Pancreas (tissue), 10 donors: Measurements from ENCODE around the gene CAD. TPM values are rescaled to one million over a fixed set of nuclear protein-coding genes. Genes with fewer than 3 reads are reported as not detected.
A peak's percentile ranks its signal among the peaks of the same experiment; 100 is the strongest.

ENCODE experiments used
- ATAC-seq, 4 donors: fragments of 200-7000 bp; cut with Tn5 transposase; one replicate each; pipeline versions ENCODE4 v1.8.0 to v1.9.1; 2020; ENCODE audit warnings: mild to moderate bottlenecking in 4 of 4, moderate library complexity in 4 of 4
- DNase-seq, 6 donors: peaks; one replicate each; pipeline ENCODE4 v3.0.0-alpha.2; 2020
- FAIRE-seq: peaks from 2 replicates; lab custom pipeline; 2012; peaks lifted over from hg19 to GRCh38; lab: Jason Lieb, UNC
- H3K27ac ChIP-seq, 4 donors: fragments of 200-600 bp; sonication (generic); 1 replicate in 3 of 4; 2 replicates in 1 of 4; pipeline versions ENCODE4 v1.5.0 to v1.8.0; 2020
- H3K27me3 ChIP-seq, 4 donors: fragments of 200-600 bp; one replicate each; pipeline ENCODE4 v1.8.0; 2021
- H3K36me3 ChIP-seq, 3 donors: fragments of 200-600 bp; sonication (generic) in 1 of 3; one replicate each; pipeline versions ENCODE4 v1.5.0 to v1.8.0; 2020 to 2021
- H3K4me1 ChIP-seq, 3 donors: fragments of 200-600 bp; one replicate each; pipeline ENCODE4 v1.8.0; 2021
- H3K4me3 ChIP-seq, 4 donors: fragments of 200-600 bp; sonication (generic) in 2 of 4; one replicate each; pipeline versions ENCODE4 v1.5.0 to v1.8.0; 2020 to 2021
- H3K9me3 ChIP-seq, 4 donors: fragments of 200-600 bp; one replicate each; pipeline ENCODE4 v1.8.0; 2021
- WGBS, 2 donors: extraction: QIAGEN DNeasy Blood & Tissue Kit; methylation state at CpG; one replicate each; pipeline ENCODE4 v1.1.7; 2013; 5-methylcytosine and 5-hydroxymethylcytosine counted together
- intact Hi-C, 3 donors: fragments of 100-400 bp; cut with DNase I; formaldehyde crosslinking; loops; one replicate each; pipeline versions ENCODE4 v1.11.1 to v1.14.2; 2022
- polyA plus RNA-seq, 2 donors: library from polyadenylated mRNA; stranded (reverse); fragments of 200-250 nt; gene quantifications; one replicate each; pipeline ENCODE4 v1.2.3, GENCODE V29; 2013
- total RNA-seq, 6 donors: library from RNA; stranded (reverse); fragmentation: NEBNext Ultra II Directional in 4 of 6; extraction: Animal tissue kit (Norgen Biotek cat#: 25700) in 4 of 6; gene quantifications; one replicate each; pipeline versions ENCODE4 v1.2.1 to v1.2.4, GENCODE V29; 2021 to 2023
- TF ChIP-seq, protein P1 (sequence below), 4 donors: fragments of 200-600 bp; sonication (generic) in 3 of 4; IDR thresholded peaks; one replicate each; pipeline versions ENCODE4 v1.5.0 to v1.8.0; 2021; ENCODE audit warnings: antibody characterized with exemption in 4 of 4
- donor health status: healthy with polysubstance abuse.
- donor health status: DM: no; HTN: no; CAD: no; lungs with moderate emphysema.
- donor health status: DM: no; HTN: no; CAD: no.
- donor health status: control.
- donor health status: control.
- donor health status: Bipolar disorder and iron deficiency.
- donor health status: DM: yes; HTN: yes; CAD: no.
- donor health status: DM: no; HTN: no; CAD: no.
- donor health status: DM: no; HTN: no; CAD: no.
- donor health status: DM: yes; HTN: yes; CAD: no.

The CAD gene
- total and polyA plus RNA-seq, 8 donors: 9.6 to 24.6 (median 16.3) TPM

DNA sequence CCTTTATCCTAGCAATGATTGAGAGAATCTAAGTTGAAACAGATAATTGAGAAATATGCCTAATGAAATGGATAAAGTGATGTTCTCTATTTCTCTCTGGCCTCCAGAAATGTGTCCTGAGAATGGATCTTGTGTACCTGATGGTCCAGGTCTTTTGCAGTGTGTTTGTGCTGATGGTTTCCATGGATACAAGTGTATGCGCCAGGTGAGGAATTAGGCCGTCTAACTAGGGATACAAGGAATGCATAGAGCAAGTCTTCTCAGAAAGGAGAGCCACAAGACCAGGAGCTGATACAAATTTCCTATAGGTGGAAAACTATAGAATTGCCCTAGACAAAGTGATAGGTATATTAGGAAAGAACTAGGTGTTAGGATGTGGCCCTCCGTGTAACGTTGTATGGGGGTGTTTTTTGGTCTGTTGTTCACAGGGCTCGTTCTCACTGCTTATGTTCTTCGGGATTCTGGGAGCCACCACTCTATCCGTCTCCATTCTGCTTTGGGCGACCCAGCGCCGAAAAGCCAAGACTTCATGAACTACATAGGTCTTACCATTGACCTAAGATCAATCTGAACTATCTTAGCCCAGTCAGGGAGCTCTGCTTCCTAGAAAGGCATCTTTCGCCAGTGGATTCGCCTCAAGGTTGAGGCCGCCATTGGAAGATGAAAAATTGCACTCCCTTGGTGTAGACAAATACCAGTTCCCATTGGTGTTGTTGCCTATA lies 592 bp upstream of the CAD start:
- no peaks in the 10 kb centered on the region for H3K36me3 ChIP-seq
- TF ChIP-seq, protein P1, sequence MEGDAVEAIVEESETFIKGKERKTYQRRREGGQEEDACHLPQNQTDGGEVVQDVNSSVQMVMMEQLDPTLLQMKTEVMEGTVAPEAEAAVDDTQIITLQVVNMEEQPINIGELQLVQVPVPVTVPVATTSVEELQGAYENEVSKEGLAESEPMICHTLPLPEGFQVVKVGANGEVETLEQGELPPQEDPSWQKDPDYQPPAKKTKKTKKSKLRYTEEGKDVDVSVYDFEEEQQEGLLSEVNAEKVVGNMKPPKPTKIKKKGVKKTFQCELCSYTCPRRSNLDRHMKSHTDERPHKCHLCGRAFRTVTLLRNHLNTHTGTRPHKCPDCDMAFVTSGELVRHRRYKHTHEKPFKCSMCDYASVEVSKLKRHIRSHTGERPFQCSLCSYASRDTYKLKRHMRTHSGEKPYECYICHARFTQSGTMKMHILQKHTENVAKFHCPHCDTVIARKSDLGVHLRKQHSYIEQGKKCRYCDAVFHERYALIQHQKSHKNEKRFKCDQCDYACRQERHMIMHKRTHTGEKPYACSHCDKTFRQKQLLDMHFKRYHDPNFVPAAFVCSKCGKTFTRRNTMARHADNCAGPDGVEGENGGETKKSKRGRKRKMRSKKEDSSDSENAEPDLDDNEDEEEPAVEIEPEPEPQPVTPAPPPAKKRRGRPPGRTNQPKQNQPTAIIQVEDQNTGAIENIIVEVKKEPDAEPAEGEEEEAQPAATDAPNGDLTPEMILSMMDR (IDR thresholded peaks at IDR 0.05): no peak
- peak overlapping the region in 2 of 4 donors; percentile 7 to 45 for H3K27ac ChIP-seq
- ATAC-seq: no peak
- intact Hi-C loops: no loop called here
- H3K9me3 ChIP-seq: no peaks in the 10 kb centered on the region
- no peak for DNase-seq
- H3K4me1 ChIP-seq: peaks cover 7 to 17% (median 11%) of the 10 kb centered on the region in 3 donors
- H3K27me3 ChIP-seq: no peaks in the 10 kb centered on the region
- FAIRE-seq: no peak
- H3K4me3 ChIP-seq: peak overlapping the region in 3 of 4 donors; percentile 56 to 76 (median 75)
- 73% methylated on average over 13 of the region's 13 CpGs for WGBS, 2 donors

DNA sequence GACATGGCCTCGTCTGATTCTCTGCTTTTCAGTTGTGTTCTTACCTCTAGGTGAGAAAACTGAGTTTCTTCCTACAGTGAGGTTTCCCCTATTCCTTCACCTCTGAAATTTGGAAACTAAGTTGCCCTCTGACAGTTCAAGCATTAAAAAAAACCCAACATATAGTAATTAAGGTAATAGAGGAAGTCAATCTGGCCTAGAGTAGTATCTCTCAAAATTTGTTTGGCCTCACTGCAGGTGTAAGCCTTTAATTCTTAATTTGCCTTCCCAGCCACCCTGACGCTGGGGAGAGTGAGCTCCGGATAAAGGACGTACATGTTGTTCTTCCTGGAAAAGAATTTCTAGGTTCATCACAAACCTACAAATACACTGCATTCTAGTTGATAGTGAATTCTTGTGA lies 1.4 kb downstream of the CAD start:
- DNase-seq (no peak), ATAC-seq (no peak), FAIRE-seq (no peak)
- intact Hi-C loops: no loop called here
- no peaks in the 10 kb centered on the region for H3K9me3 ChIP-seq
- peaks cover 0 to 5% (median 2%) of the 10 kb centered on the region in 3 donors for H3K36me3 ChIP-seq
- no peaks in the 10 kb centered on the region for H3K27me3 ChIP-seq
- TF ChIP-seq, protein P1 (IDR thresholded peaks at IDR 0.05): no peak
- no peak overlapping the region for H3K27ac ChIP-seq
- H3K4me1 ChIP-seq: peaks cover 0 to 9% (median 4%) of the 10 kb centered on the region in 3 donors
- whole genome bisulfite sequencing, 2 donors: 80 to 88% methylated on average over 4 of the region's 4 CpGs
- H3K4me3 ChIP-seq: peak overlapping the region in 1 of 4 donors; percentile 76

DNA sequence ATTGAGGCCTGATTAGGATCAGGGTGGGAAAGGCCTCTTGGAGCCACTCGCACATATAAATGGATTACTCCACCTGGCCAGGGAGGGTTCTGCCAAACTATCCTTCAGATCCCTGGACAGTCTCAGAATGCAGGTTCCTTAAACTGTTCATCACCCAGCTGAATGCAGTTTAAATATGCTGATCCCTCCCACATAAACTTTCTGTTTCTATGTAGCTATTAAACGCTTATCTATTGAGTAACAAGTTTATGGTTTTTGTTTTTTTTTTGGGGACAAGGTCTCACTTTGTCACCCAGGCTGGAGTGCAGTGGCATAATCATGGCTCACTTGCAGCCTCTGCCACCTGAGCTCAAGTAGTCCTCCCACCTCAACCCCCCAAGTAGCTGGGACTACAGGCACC lies 1.9 kb downstream of the CAD start:
- Histone ChIP-seq H3K4me3 (no peak overlapping the region), H3K27me3 (no peaks in the 10 kb centered on the region), H3K4me1 (peaks cover 0 to 9% (median 0%) of the 10 kb centered on the region in 3 donors), H3K27ac (no peak overlapping the region), H3K36me3 (peaks cover 0 to 9% (median 5%) of the 10 kb centered on the region in 3 donors), H3K9me3 (no peaks in the 10 kb centered on the region)
- DNase-seq (no peak), ATAC-seq (no peak), FAIRE-seq (no peak)
- intact Hi-C loops: no loop called here
- WGBS, 2 donors: 72 to 76% methylated on average over 2 of the region's 2 CpGs
- TF ChIP-seq, protein P1 (IDR thresholded peaks at IDR 0.05): no peak

DNA sequence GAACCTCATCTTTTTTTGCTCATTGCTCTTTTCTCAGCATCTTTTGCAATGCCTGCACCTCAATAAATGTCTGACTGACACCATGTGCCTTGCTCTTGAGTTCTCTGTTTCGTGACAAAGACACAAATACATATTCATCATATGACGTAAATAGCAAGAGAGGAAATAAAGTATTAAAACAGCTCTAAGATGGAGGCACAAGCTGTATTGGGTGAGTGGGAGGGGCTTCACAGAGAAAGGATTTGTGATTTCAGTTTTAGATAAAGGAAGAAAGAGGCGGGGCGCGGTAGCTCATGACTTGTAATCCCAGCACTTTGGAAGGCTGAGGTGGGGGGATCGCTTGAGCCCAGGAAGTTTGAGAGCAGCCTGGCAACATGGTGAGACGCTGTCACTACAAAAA lies 2.9 kb downstream of the CAD start:
- ATAC-seq (no peak), DNase-seq (no peak), FAIRE-seq (no peak)
- no peak overlapping the region for H3K27ac ChIP-seq
- H3K4me3 ChIP-seq: no peak overlapping the region
- intact Hi-C loops: no loop called here
- WGBS, 2 donors: 94 to 98% methylated on average over 7 of the region's 7 CpGs
- H3K36me3 ChIP-seq: peaks cover 0 to 19% (median 5%) of the 10 kb centered on the region in 3 donors
- TF ChIP-seq, protein P1 (IDR thresholded peaks at IDR 0.05): no peak
- peaks cover 0 to 9% (median 0%) of the 10 kb centered on the region in 3 donors for H3K4me1 ChIP-seq
- no peaks in the 10 kb centered on the region for H3K27me3 ChIP-seq
- H3K9me3 ChIP-seq: no peaks in the 10 kb centered on the region

DNA sequence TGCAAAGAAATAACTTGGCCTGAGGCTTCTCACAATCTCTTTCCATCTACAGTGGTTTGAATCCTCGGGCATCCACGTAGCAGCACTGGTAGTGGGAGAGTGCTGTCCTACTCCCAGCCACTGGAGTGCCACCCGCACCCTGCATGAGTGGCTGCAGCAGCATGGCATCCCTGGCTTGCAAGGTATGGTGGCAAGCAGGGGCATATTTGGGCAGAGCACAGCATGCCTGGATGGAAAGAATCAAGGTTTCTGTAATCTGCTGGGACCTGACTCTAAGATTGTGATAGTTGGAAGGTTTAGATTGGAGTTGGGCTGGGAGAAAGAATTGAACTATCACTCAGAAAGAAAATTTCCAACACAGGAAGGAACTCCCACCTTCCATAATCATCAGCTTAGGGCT lies 4.0 kb downstream of the CAD start:
- DNase-seq: no peak
- Histone ChIP-seq H3K27ac (no peak overlapping the region), H3K4me1 (peaks cover 0 to 9% (median 0%) of the 10 kb centered on the region in 3 donors), H3K9me3 (no peaks in the 10 kb centered on the region), H3K4me3 (no peak overlapping the region), H3K27me3 (no peaks in the 10 kb centered on the region), H3K36me3 (peaks cover under 1 to 29% (median 12%) of the 10 kb centered on the region in 3 donors)
- TF ChIP-seq, protein P1 (IDR thresholded peaks at IDR 0.05): no peak
- no peak for FAIRE-seq
- intact Hi-C loops: no loop called here
- WGBS, 2 donors: 94% methylated on average over 3 of the region's 3 CpGs
- no peak for ATAC-seq
